Upper lobe of left lung (tissue), 6 donors: ENCODE measurements around the gene SAV1. TPM values are rescaled to one million over a fixed set of nuclear protein-coding genes. Genes with fewer than 3 reads are reported as not detected.
"Not testable (repeated sequence)": the region's sequence is repeated elsewhere in the genome, so short reads cannot be mapped to it uniquely, and the experiment has no call there.

ENCODE experiments used
- ATAC-seq, 2 donors: fragments of 200-7000 bp; cut with Tn5 transposase; one replicate each; pipeline ENCODE4 v1.9.1; 2022; ENCODE audit warnings: mild to moderate bottlenecking in 2 of 2, moderate library complexity in 2 of 2; ENCODE audit not compliant: low FRiP score in 2 of 2
- DNase-seq, 2 donors: peaks; one replicate each; pipeline ENCODE4 v3.0.0-alpha.2; 2019 to 2020
- H3K27ac ChIP-seq, 4 donors: fragments of 200-600 bp; sonication (generic); one replicate each; pipeline ENCODE4 v1.5.1; 2016 to 2019
- H3K27me3 ChIP-seq, 4 donors: fragments of 200-600 bp; sonication (generic); one replicate each; pipeline ENCODE4 v1.5.1; 2017 to 2019
- H3K36me3 ChIP-seq, 4 donors: fragments of 200-600 bp; sonication (generic); one replicate each; pipeline ENCODE4 v1.5.1; 2016 to 2019
- H3K4me1 ChIP-seq, 4 donors: fragments of 200-600 bp; sonication (generic); one replicate each; pipeline ENCODE4 v1.5.1; 2018 to 2019
- H3K4me3 ChIP-seq, 4 donors: fragments of 200-600 bp; sonication (generic); one replicate each; pipeline ENCODE4 v1.5.1; 2017 to 2019; ENCODE audit warnings: mild to moderate bottlenecking in 2 of 4, moderate library complexity in 1 of 4
- H3K9me3 ChIP-seq, 4 donors: fragments of 200-600 bp; sonication (generic); one replicate each; pipeline ENCODE4 v1.5.1; 2018 to 2019
- EP300 ChIP-seq, 4 donors: sonication (generic); formaldehyde crosslinking; IDR thresholded peaks; one replicate each; pipeline ENCODE4 v1.5.1; 2017; ENCODE audit warnings: antibody characterized with exemption in 4 of 4, control low read depth in 2 of 4
- POLR2A ChIP-seq, 4 donors: fragments of 450-650 bp; IDR thresholded peaks; one replicate each; pipeline ENCODE4 v1.5.1; 2016 to 2017; ENCODE audit warnings: antibody characterized with exemption in 4 of 4, mild to moderate bottlenecking in 2 of 4
- POLR2AphosphoS5 ChIP-seq, 2 donors: sonication (generic); formaldehyde crosslinking; IDR thresholded peaks; one replicate each; pipeline ENCODE4 v1.5.1; 2017; ENCODE audit warnings: antibody characterized with exemption in 2 of 2
- WGBS, 2 donors: methylation state at CpG; one replicate each; pipeline ENCODE4 v1.1.5; 2017 to 2018; 5-methylcytosine and 5-hydroxymethylcytosine counted together
- total RNA-seq, 6 donors: library from RNA; depleted of rRNA in 4 of 6; stranded (reverse); fragments of >200 nt in 4 of 6; gene quantifications; one replicate each; pipeline versions ENCODE4 v1.1.0 to v1.2.1, GENCODE V29; 2016 to 2021
- TF ChIP-seq, protein P1 (sequence below), 6 experiments: fragments of 450-650 bp in 4 of 6; fragments of 200-600 bp in 2 of 6; sonication (generic) in 2 of 6; IDR thresholded peaks; one replicate each; pipeline ENCODE4 v1.5.1; 2016 to 2019; ENCODE audit warnings: antibody characterized with exemption in 6 of 6
- donor health status: DM: no; HTN: no; CAD: no; lungs with moderate emphysema.
- donor health status: DM: no; HTN: yes; CAD: no; lungs with severe emphysema.

Gene SAV1
- total RNA-seq, 6 donors from 2014 or later, result 29.3 to 63.9 (median 34.3) TPM

- H3K27ac ChIP-seq, result peak overlapping the region; percentile 93 to 99 (median 96)
- WGBS, 2 donors, result 0% methylated on average over 9 to 25 of the region's 25 CpGs
- no peaks in the 10 kb centered on the region for H3K9me3 ChIP-seq
- ATAC-seq (peak in 1 of 2 donors; percentile 60), DNase-seq (peak in 1 of 2 donors; percentile 51)
- no peaks in the 10 kb centered on the region for H3K27me3 ChIP-seq
- H3K36me3 ChIP-seq, result peaks cover 0 to 9% (median 2%) of the 10 kb centered on the region in 4 donors
- TF ChIP-seq EP300 (IDR thresholded peaks at IDR 0.05), result no peak
- TF ChIP-seq, protein P1, sequence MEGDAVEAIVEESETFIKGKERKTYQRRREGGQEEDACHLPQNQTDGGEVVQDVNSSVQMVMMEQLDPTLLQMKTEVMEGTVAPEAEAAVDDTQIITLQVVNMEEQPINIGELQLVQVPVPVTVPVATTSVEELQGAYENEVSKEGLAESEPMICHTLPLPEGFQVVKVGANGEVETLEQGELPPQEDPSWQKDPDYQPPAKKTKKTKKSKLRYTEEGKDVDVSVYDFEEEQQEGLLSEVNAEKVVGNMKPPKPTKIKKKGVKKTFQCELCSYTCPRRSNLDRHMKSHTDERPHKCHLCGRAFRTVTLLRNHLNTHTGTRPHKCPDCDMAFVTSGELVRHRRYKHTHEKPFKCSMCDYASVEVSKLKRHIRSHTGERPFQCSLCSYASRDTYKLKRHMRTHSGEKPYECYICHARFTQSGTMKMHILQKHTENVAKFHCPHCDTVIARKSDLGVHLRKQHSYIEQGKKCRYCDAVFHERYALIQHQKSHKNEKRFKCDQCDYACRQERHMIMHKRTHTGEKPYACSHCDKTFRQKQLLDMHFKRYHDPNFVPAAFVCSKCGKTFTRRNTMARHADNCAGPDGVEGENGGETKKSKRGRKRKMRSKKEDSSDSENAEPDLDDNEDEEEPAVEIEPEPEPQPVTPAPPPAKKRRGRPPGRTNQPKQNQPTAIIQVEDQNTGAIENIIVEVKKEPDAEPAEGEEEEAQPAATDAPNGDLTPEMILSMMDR (IDR thresholded peaks at IDR 0.05), result no peak
- TF ChIP-seq POLR2A (IDR thresholded peaks at IDR 0.05), result no peak
- no peak for TF ChIP-seq POLR2AphosphoS5 (IDR thresholded peaks at IDR 0.05)
- H3K4me1 ChIP-seq, result peaks cover 12 to 29% (median 15%) of the 10 kb centered on the region in 4 donors
- peak overlapping the region; percentile 54 to 89 (median 88) for H3K4me3 ChIP-seq
These were observed 466 bp downstream of the SAV1 start for GRCh38 chr14:50667684-50667995.

GRCh38 chr14:50666772-50667683 is 1.1 kb downstream of the SAV1 start:
- H3K27ac ChIP-seq, result peak overlapping the region; percentile 93 to 99 (median 96)
- 3 to 5% methylated on average over 20 of the region's 20 CpGs for WGBS, 2 donors
- TF ChIP-seq POLR2AphosphoS5 (IDR thresholded peaks at IDR 0.05) (peak in 1 of 2 donors; percentile 42), POLR2A (IDR thresholded peaks at IDR 0.05) (peak in 2 of 4 donors; percentile 34 to 70), EP300 (IDR thresholded peaks at IDR 0.05) (peak in 1 of 4 donors; percentile 24)
- TF ChIP-seq, protein P1 (IDR thresholded peaks at IDR 0.05), result no peak
- peak; percentile 46 to 67 for ATAC-seq
- peaks cover 0 to 9% (median 2%) of the 10 kb centered on the region in 4 donors for H3K36me3 ChIP-seq
- H3K9me3 ChIP-seq, result no peaks in the 10 kb centered on the region
- DNase-seq, result peak in 1 of 2 donors; percentile 53
- H3K27me3 ChIP-seq, result no peaks in the 10 kb centered on the region
- H3K4me3 ChIP-seq, result peak overlapping the region; percentile 54 to 89 (median 88)
- peaks cover 12 to 29% (median 15%) of the 10 kb centered on the region in 4 donors for H3K4me1 ChIP-seq

- H3K9me3 ChIP-seq, DNase-seq, H3K27ac ChIP-seq, H3K4me3 ChIP-seq, H3K27me3 ChIP-seq, ATAC-seq: not testable (repeated sequence)
- Histone ChIP-seq H3K4me1 (peaks cover 12 to 29% (median 15%) of the 10 kb centered on the region in 4 donors), H3K36me3 (peaks cover 0 to 20% (median 2%) of the 10 kb centered on the region in 4 donors)
- WGBS, 2 donors, result 92% methylated on average over 5 of the region's 5 CpGs
These were observed 2.8 kb downstream of the SAV1 start for GRCh38 chr14:50665300-50665699.

- Histone ChIP-seq H3K36me3 (peaks cover 0 to 21% (median 2%) of the 10 kb centered on the region in 4 donors), H3K4me1 (peaks cover 12 to 36% (median 17%) of the 10 kb centered on the region in 4 donors)
- not testable (repeated sequence) for H3K27me3 ChIP-seq, H3K27ac ChIP-seq, H3K4me3 ChIP-seq, H3K9me3 ChIP-seq, ATAC-seq, DNase-seq
- WGBS, 2 donors, result 95 to 98% methylated on average over 2 of the region's 2 CpGs
These were observed 3.5 kb downstream of the SAV1 start for GRCh38 chr14:50664579-50664978.

- Histone ChIP-seq H3K27me3 (no peaks in the 10 kb centered on the region), H3K9me3 (no peaks in the 10 kb centered on the region), H3K27ac (peak overlapping the region in 2 of 4 donors; percentile 59 to 69), H3K4me1 (peaks cover 13 to 45% (median 26%) of the 10 kb centered on the region in 4 donors), H3K4me3 (no peak overlapping the region), H3K36me3 (peaks cover 0 to 17% (median 2%) of the 10 kb centered on the region in 4 donors)
- peak in 1 of 2 donors; percentile 5 for TF ChIP-seq POLR2AphosphoS5 (IDR thresholded peaks at IDR 0.05)
- TF ChIP-seq, protein P1 (IDR thresholded peaks at IDR 0.05), result no peak
- ATAC-seq (no peak), DNase-seq (peak in 1 of 2 donors; percentile 30)
- 60 to 74% methylated on average over 6 of the region's 6 CpGs for WGBS, 2 donors
These were observed 8.7 kb downstream of the SAV1 start for GRCh38 chr14:50659327-50659974.
